Aorta (tissue), 5 donors: ENCODE measurements around the gene IGDCC3. TPM values are rescaled to one million over a fixed set of nuclear protein-coding genes. Genes with fewer than 3 reads are reported as not detected.
"Not testable (repeated sequence)": the region's sequence is repeated elsewhere in the genome, so short reads cannot be mapped to it uniquely, and the experiment has no call there.

Source experiments
- ATAC-seq: fragments of 200-7000 bp; cut with Tn5 transposase; one replicate; pipeline ENCODE4 v1.9.1; 2022; ENCODE audit warnings: moderate library complexity; ENCODE audit not compliant: low FRiP score
- DNase-seq, 2 donors: peaks; one replicate each; pipeline ENCODE4 v3.0.0-alpha.2; 2020
- H3K27ac ChIP-seq, 2 donors: one replicate each; pipeline ENCODE4 v1.5.1; 2013; ENCODE audit warnings: low read length in 2 of 2, mild to moderate bottlenecking in 2 of 2, moderate library complexity in 2 of 2, control low read depth in 1 of 2, inconsistent platforms in 1 of 2, low read depth in 1 of 2
- H3K27me3 ChIP-seq, 2 donors: one replicate each; pipeline ENCODE4 v1.6.1; 2013; ENCODE audit warnings: control low read depth in 1 of 2, low read length in 1 of 2, mild to moderate bottlenecking in 1 of 2, moderate library complexity in 1 of 2; ENCODE audit not compliant: insufficient read depth in 2 of 2, control insufficient read depth in 1 of 2
- H3K36me3 ChIP-seq, 2 donors: one replicate each; pipeline ENCODE4 v1.6.1; 2013; ENCODE audit warnings: control low read depth in 1 of 2, low read length in 1 of 2, mild to moderate bottlenecking in 1 of 2; ENCODE audit not compliant: insufficient read depth in 2 of 2, control insufficient read depth in 1 of 2
- H3K4me1 ChIP-seq, 2 donors: one replicate each; pipeline ENCODE4 v1.6.1; 2013; ENCODE audit warnings: low read length in 2 of 2, control low read depth in 1 of 2, mild to moderate bottlenecking in 1 of 2, moderate library complexity in 1 of 2; ENCODE audit not compliant: insufficient read depth in 2 of 2, control insufficient read depth in 1 of 2
- H3K4me3 ChIP-seq, 2 donors: one replicate each; pipeline ENCODE4 v1.5.1; 2013; ENCODE audit warnings: low read length in 2 of 2, control low read depth in 1 of 2, mild to moderate bottlenecking in 1 of 2
- H3K9me3 ChIP-seq: one replicate; pipeline ENCODE4 v1.6.1; 2013; ENCODE audit warnings: mild to moderate bottlenecking, low read length; ENCODE audit not compliant: control insufficient read depth
- WGBS, 2 donors: extraction: QIAGEN DNeasy Blood & Tissue Kit; methylation state at CpG; one replicate each; pipeline ENCODE4 v1.1.7; 2013; 5-methylcytosine and 5-hydroxymethylcytosine counted together
- intact Hi-C, 2 donors: fragments of 100-400 bp; cut with DNase I; formaldehyde crosslinking; loops; one replicate each; pipeline versions ENCODE4 v1.14.2 to v1.15.0; 2022
- polyA plus RNA-seq, 2 donors: library from polyadenylated mRNA; stranded (reverse); fragments of 200-250 nt; gene quantifications; one replicate each; pipeline ENCODE4 v1.2.3, GENCODE V29; 2013
- total RNA-seq, 2 donors: library from RNA; stranded (reverse); fragmentation: NEBNext Ultra II Directional; extraction: Animal tissue kit (Norgen Biotek cat#: 25700); gene quantifications; one replicate each; pipeline ENCODE4 v1.2.1, GENCODE V29; 2021
- donor health status: healthy with polysubstance abuse.
- donor health status: Bipolar disorder and iron deficiency.
- donor health status: DM: no; HTN: no; CAD: no.
- donor health status: DM: no; HTN: no; CAD: no.
- donor health status: DM: yes; HTN: yes; CAD: no.

Gene IGDCC3
- total and polyA plus RNA-seq, 4 donors = not detected

DNA sequence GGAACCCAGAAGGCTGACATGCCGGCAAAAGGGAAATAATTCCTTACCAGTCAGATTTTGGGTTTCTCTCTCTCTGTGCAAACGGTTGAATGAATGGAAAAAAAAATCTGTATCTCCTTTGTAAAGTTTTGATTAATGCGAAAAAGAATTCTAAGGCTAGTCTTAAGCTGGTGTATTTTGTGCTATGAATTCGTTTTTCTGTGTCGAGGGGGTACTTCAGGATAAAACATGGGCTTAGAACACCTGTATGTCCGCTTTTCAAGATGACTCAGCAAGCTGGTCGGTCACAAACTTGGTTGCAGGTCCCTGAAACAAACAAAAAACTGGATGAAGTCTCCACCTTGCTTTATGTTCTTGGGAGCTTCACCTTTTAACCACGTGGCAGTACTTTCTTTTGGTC, 28.5 kb downstream of the IGDCC3 start:
- DNase-seq = no peak
- no peak overlapping the region for H3K4me3 ChIP-seq
- ATAC-seq = no peak
- H3K27me3 ChIP-seq = no peaks in the 10 kb centered on the region
- no peak overlapping the region for H3K27ac ChIP-seq
- intact Hi-C loops = no loop called here
- no peaks in the 10 kb centered on the region for H3K4me1 ChIP-seq
- WGBS, 2 donors = 77 to 84% methylated on average over 8 of the region's 8 CpGs
- no peaks in the 10 kb centered on the region for H3K9me3 ChIP-seq
- H3K36me3 ChIP-seq = no peaks in the 10 kb centered on the region

DNA sequence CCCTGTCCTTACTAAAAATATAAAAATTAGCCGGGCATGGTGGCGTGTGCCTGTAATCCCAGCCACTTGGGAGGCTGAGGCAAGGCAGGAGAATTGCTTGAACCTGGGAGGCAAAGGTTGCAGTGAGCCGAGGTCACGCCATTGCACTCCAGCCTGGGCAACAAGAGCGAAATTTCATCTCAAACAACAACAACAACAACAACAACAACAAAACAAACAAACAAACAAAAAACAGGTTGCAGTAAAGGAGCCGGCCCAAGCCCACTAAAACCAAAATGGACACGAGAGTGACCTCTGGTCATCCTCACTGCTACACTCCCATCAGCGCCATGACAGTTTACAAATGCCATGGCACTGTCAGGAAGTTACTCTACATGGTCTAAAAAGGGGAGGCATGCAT, 30.0 kb downstream of the IGDCC3 start:
- H3K27me3 ChIP-seq, intact Hi-C loops, H3K4me3 ChIP-seq, DNase-seq, H3K4me1 ChIP-seq, H3K9me3 ChIP-seq, ATAC-seq, H3K27ac ChIP-seq, H3K36me3 ChIP-seq: not testable (repeated sequence)
- 89 to 99% methylated on average over 8 of the region's 8 CpGs for WGBS, 2 donors

DNA sequence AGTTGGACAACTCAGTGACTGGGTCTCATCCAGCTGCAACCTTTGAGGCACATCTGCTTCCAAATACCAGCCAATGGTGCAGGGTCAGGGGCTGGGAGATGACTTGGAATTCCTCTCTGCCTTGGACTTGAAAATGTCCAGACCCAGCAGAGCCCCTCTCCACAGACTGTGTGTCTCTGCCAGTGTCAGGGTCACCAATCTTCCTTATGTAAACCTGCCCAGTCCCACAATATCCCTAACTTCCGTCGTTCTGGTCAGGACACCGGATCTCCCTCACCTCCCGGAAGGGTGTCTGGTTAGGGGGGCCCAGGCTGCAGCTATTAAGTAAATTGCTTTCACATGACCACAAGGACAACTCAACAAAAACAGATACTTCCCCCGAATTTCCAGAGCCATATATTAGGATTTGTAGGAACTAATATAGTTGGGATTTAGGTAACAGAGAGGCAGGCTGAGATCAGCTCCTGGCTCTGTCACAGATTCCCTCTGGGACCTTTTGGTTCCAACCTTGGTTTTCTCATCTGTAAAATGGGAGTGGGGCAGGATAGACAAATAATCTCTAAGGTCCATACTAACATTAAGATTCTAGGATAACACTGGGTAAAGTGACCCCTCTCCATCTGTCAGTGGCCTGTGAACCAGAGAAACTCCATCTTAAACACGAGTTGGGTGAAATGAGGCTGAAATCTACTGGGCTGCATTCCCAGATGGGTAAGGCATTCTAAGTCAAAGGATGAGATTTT, 30.8 kb downstream of the IGDCC3 start:
- intact Hi-C loops = no loop called here
- whole genome bisulfite sequencing, 2 donors = 60 to 62% methylated on average over 6 of the region's 6 CpGs
- Histone ChIP-seq H3K4me1 (no peaks in the 10 kb centered on the region), H3K27me3 (no peaks in the 10 kb centered on the region), H3K27ac (no peak overlapping the region), H3K9me3 (no peaks in the 10 kb centered on the region), H3K36me3 (no peaks in the 10 kb centered on the region), H3K4me3 (no peak overlapping the region)
- no peak for ATAC-seq
- no peak for DNase-seq

DNA sequence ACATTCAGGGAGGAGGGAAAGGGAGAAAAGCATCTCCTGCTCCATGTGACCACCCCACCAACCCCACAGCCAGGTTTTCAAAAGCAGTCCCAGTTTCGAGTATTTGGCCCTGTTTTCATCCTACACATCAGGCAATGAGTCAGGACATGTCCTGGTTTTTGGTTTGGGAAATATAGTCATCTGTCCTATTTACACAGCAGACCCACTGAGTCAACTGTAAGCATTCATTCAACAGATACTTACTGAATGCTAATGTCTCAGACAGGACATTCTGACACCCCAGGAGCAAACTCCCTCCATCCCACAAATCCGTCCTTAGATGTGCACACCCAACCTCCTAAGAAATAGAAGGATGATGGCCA, 32.9 kb downstream of the IGDCC3 start:
- Histone ChIP-seq H3K27ac (no peak overlapping the region), H3K4me3 (no peak overlapping the region), H3K27me3 (no peaks in the 10 kb centered on the region), H3K9me3 (no peaks in the 10 kb centered on the region), H3K4me1 (no peaks in the 10 kb centered on the region), H3K36me3 (no peaks in the 10 kb centered on the region)
- 70 to 73% methylated on average over 2 of the region's 2 CpGs for WGBS, 2 donors
- intact Hi-C loops = no loop called here
- ATAC-seq (no peak), DNase-seq (no peak)

DNA sequence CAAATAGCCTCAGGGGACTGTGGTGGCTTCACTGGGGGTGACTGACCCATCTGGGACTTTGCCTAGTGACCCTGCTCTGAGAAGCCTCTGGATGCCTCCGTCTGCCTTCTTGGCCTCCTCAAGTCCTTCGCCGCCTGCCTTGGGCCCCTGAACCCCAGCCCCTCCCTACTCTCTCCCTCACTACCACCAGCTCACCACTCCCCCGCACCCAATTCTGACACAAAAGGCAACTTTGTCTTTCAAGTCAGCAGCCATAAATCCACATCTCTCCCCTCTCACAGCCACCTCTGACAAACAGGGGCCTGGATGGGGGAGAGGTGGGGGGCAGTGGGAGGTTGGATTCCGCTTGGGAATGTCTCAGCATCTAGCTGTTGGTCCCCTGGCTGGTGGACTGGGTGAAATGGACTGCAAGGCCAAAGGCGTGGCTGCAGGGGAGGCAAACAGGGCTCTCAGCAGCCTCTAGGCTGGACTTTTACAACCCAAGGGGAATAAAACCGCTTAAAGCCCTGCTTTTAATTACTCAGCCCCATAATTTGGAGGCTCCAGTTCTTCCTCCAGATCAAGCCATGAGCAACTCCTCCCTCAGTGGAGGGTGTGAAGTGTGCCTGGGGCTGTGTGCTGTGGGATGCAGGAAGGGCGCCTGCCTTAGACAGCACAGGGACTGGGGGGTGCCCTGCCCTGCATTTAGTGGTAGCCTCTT, 33.4 kb downstream of the IGDCC3 start:
- no peaks in the 10 kb centered on the region for H3K4me1 ChIP-seq
- whole genome bisulfite sequencing, 2 donors = 88% methylated on average over 8 of the region's 8 CpGs
- intact Hi-C loops = no loop called here
- peak in 1 of 2 donors; percentile 56 for DNase-seq
- H3K27ac ChIP-seq = no peak overlapping the region
- no peaks in the 10 kb centered on the region for H3K9me3 ChIP-seq
- no peak for ATAC-seq
- no peak overlapping the region for H3K4me3 ChIP-seq
- H3K27me3 ChIP-seq = no peaks in the 10 kb centered on the region
- H3K36me3 ChIP-seq = no peaks in the 10 kb centered on the region

DNA sequence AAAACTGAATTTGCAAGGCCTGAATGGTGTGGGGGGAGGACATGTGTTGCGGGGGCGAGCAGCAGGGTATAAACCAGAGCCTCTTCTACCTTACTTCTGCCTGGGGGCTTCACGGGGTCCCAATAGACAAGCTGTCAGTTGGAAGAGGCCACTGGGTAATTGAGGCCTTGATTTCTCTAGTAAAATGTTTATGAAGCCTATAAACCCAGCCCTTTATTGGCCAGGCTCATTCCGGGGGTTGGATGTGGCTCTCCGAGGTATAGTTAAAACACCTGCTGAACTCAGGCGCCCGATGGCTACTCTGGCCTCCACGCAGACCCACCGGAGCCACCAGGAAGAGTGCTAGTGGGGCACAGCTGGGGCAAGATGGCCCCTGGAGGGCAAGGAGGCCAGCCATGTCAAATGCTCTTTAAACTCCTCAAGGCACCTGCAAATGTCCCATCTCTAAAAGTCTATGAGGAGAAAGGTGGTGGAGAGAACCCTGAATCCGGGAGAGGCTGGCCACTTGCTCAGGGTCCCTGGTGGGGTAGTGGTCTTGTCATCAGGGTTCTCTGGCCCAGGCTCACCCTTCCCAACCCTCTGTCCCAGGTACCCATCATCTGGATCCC, 34.3 kb downstream of the IGDCC3 start:
- Histone ChIP-seq H3K4me1 (no peaks in the 10 kb centered on the region), H3K27ac (no peak overlapping the region), H3K36me3 (no peaks in the 10 kb centered on the region), H3K27me3 (no peaks in the 10 kb centered on the region), H3K4me3 (no peak overlapping the region), H3K9me3 (no peaks in the 10 kb centered on the region)
- no peak for ATAC-seq
- peak in 1 of 2 donors; percentile 54 for DNase-seq
- intact Hi-C loops = no loop called here
- 87 to 90% methylated on average over 10 of the region's 10 CpGs for WGBS, 2 donors

DNA sequence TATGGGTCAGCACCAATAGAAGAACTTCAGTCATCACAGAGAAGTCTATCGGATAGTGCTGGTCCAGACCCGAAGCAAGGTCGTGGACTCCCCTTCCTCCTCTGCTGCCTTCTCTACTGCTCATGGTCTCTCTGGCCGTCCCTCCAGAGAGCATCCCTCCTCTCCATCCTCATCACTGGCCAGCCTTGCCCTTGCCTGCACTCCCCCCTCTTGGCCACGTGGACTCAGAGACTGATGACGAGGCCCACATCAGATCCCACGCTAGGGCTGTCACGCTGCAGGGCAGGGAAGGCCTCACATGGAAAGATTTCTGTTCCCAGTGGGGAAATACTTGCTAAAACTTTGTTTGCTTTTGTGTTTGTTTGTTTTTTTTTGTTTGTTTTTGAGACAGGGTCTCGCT, 35.3 kb downstream of the IGDCC3 start:
- Histone ChIP-seq H3K36me3 (no peaks in the 10 kb centered on the region), H3K27me3 (no peaks in the 10 kb centered on the region), H3K4me3 (no peak overlapping the region), H3K4me1 (no peaks in the 10 kb centered on the region), H3K27ac (no peak overlapping the region), H3K9me3 (no peaks in the 10 kb centered on the region)
- ATAC-seq = no peak
- no peak for DNase-seq
- intact Hi-C loops = no loop called here
- WGBS, 2 donors = 89 to 92% methylated on average over 9 of the region's 9 CpGs

DNA sequence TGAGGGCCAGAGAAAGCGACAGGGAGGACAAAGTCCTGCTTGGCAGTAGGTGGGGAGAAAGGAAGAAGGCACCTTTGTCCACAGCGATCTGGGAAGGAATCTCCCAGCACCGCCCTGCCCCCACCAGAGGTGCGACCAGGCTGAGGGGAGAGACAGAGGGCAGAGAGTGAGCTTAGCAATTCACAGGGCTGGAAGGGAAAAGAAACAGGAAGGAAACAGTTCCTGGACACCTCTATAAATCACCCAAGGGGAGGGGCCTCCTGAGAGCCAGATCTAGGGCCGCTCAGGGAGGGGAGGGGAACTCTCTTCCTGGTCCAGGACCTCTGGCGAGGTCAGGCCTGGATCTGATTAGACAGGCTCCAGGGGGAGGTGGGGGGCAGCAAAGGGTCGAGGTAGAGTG, 37.9 kb downstream of the IGDCC3 start:
- DNase-seq (no peak), ATAC-seq (no peak)
- H3K9me3 ChIP-seq = no peaks in the 10 kb centered on the region
- H3K36me3 ChIP-seq = no peaks in the 10 kb centered on the region
- H3K4me3 ChIP-seq = no peak overlapping the region
- intact Hi-C loops = no loop called here
- WGBS, 2 donors = 66 to 69% methylated on average over 7 of the region's 7 CpGs
- no peaks in the 10 kb centered on the region for H3K27me3 ChIP-seq
- H3K27ac ChIP-seq = no peak overlapping the region
- no peaks in the 10 kb centered on the region for H3K4me1 ChIP-seq

DNA sequence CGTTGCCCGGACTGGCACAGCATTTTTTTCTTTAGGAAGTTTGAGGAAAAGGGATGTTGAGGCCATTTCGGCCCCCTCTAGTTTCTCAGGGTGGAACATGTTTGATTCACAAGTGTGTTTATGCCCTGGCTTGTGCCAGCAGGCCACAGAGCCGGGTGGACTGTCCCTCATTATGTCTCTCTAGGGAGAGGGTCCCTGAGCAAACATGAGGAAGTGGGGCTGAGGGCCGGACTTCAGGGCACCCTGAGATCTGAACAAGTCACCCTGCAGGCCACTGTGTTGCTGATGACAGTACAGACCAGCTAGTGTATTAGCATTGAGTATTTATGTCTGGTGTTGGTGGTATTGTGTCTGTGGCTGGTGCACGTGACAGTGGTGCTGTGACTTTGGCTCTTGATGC, 38.4 kb downstream of the IGDCC3 start:
- DNase-seq (peak in 1 of 2 donors; percentile 8), ATAC-seq (no peak)
- intact Hi-C loops = no loop called here
- Histone ChIP-seq H3K27ac (no peak overlapping the region), H3K36me3 (no peaks in the 10 kb centered on the region), H3K9me3 (no peaks in the 10 kb centered on the region), H3K27me3 (no peaks in the 10 kb centered on the region), H3K4me3 (no peak overlapping the region), H3K4me1 (no peaks in the 10 kb centered on the region)
- 85 to 87% methylated on average over 6 of the region's 6 CpGs for WGBS, 2 donors
